ENCODE measurements around the gene KCND3. TPM values are rescaled to one million over a fixed set of nuclear protein-coding genes. Genes with fewer than 3 reads are reported as not detected.

KCND3 gene
- polyA plus RNA-seq, 1 donor = 2.1 TPM

- DNase-seq = no peak
These were observed 1.1 kb downstream of the KCND3 start for GRCh38 chr1:111988377-111988742.

- DNase-seq = no peak
These were observed 2.0 kb downstream of the KCND3 start for GRCh38 chr1:111987502-111987901.

GRCh38 chr1:111983500-111983899, 6.0 kb downstream of the KCND3 start:
- DNase-seq = no peak

GRCh38 chr1:111982428-111982827, 7.0 kb downstream of the KCND3 start:
- DNase-seq = no peak

GRCh38 chr1:111981871-111982270, 7.6 kb downstream of the KCND3 start:
- DNase-seq = no peak

GRCh38 chr1:111981090-111981489, 8.4 kb downstream of the KCND3 start:
- DNase-seq = no peak

- no peak for DNase-seq
These were observed 8.8 kb downstream of the KCND3 start for GRCh38 chr1:111980686-111981085.

- no peak for DNase-seq
These were observed 10.8 kb downstream of the KCND3 start for GRCh38 chr1:111978695-111979094.

GRCh38 chr1:111977378-111977777, 12.1 kb downstream of the KCND3 start:
- DNase-seq = no peak

- no peak for DNase-seq
These were observed 12.6 kb downstream of the KCND3 start for GRCh38 chr1:111976842-111977241.

- DNase-seq = no peak
These were observed 13.1 kb downstream of the KCND3 start for GRCh38 chr1:111976332-111976731.

- DNase-seq = no peak
These were observed 16.2 kb downstream of the KCND3 start for GRCh38 chr1:111973150-111973790.

GRCh38 chr1:111971396-111971795, 18.1 kb downstream of the KCND3 start:
- DNase-seq = no peak

GRCh38 chr1:111968511-111968910, 21.0 kb downstream of the KCND3 start:
- no peak for DNase-seq

GRCh38 chr1:111967886-111968285, 21.6 kb downstream of the KCND3 start:
- no peak for DNase-seq

- DNase-seq = no peak
These were observed 22.3 kb downstream of the KCND3 start for GRCh38 chr1:111967067-111967690.

- DNase-seq = no peak
These were observed 23.6 kb downstream of the KCND3 start for GRCh38 chr1:111965781-111966443.

- DNase-seq = no peak
These were observed 25.3 kb downstream of the KCND3 start for GRCh38 chr1:111963985-111964738.

- no peak for DNase-seq
These were observed 27.5 kb downstream of the KCND3 start for GRCh38 chr1:111961773-111962565.

- DNase-seq = no peak
These were observed 28.5 kb downstream of the KCND3 start for GRCh38 chr1:111961016-111961415.

- no peak for DNase-seq
These were observed 30.0 kb downstream of the KCND3 start for GRCh38 chr1:111959436-111959835.

GRCh38 chr1:111958851-111959250, 30.6 kb downstream of the KCND3 start:
- no peak for DNase-seq

- DNase-seq = no peak
These were observed 31.4 kb downstream of the KCND3 start for GRCh38 chr1:111958075-111958474.

All from hindlimb muscle (tissue), 1 donor.